GM19023 (cell line): ENCODE data around the gene MAP1LC3B2.

Source experiments
- ATAC-seq: cut with Tn5 transposase; IDR thresholded peaks from one replicate; pipeline ENCODE4 v1.9.1; 2021; ENCODE audit warnings: mild to moderate bottlenecking, moderate library complexity; ENCODE audit not compliant: unreplicated experiment

MAP1LC3B2 gene

GRCh38 chr12:116537101-116537904 lies 21.9 kb upstream of the MAP1LC3B2 start:
- no peak for ATAC-seq

DNA sequence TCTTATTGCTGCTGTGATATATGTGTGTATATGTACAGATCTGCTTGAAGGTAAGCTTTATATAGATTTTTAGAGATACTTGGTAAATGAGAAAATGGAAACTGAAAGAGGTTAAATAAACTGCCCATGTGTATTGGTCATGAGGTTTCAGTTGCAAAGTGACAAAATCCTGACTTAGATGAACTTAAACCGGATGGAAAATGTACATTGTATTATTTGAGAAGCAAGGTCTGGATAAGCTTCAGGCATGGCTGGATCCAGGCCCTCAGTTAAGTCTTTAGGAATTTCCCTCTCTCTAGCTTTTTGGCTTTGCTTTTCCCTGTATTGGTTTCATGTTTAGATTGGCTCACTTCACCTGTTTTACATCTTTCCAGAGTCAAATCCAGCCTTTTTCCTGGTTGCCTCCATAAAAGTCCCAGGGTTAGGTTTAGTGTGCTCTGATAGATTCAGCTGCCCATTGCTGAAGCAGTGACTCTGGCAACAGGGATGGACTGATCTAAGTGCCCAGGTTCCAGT lies 21.0 kb upstream of the MAP1LC3B2 start:
- ATAC-seq = no peak

- ATAC-seq = no peak
Measured at GRCh38 chr12:116538682-116539305, 20.4 kb upstream of the MAP1LC3B2 start.

DNA sequence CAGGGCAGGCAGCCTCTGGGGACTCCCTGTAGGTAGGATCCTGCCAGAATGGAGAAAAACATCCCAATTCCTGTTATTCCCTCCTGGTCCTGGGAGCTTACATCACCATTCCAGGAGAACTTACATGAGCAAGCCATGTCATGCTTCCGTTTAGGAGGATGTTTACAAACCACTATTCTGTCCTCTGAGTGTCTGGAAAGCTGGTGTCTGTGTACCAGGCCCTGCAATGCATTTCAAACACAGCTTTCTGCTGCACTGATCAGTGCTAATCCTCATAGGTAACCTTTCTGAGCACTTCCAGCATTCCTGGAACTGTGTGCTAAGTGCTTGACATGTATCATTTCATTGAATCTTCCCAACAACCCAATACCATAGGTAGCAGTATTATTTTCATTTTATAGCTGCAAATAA lies 19.8 kb upstream of the MAP1LC3B2 start:
- no peak for ATAC-seq

- ATAC-seq = no peak
Measured at GRCh38 chr12:116539905-116540482, 19.2 kb upstream of the MAP1LC3B2 start.

DNA sequence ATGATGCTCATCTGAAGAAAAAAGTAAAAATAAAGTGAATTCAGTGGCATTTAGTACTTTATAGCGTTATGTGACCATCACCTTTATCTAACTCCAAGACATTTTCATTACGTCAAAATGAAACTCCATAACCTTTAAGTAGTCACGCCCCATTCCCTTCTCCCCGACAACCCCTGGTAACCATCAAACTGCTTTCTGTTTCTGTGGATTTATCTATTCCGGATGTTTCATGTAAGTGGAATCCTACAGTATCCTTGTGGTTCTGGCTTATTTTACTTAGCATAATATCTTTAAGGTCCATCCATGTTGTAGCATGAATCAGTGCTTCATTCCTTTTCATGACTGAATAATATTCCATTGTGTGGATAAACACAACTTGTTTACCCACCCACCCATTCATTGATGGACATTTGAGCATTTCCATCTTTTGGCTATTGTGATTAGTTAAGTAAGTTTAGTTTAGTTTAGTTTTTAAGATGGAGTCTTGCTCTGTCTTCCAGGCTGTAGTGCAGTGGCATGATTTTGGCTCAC lies 18.5 kb upstream of the MAP1LC3B2 start:
- ATAC-seq = no peak

DNA sequence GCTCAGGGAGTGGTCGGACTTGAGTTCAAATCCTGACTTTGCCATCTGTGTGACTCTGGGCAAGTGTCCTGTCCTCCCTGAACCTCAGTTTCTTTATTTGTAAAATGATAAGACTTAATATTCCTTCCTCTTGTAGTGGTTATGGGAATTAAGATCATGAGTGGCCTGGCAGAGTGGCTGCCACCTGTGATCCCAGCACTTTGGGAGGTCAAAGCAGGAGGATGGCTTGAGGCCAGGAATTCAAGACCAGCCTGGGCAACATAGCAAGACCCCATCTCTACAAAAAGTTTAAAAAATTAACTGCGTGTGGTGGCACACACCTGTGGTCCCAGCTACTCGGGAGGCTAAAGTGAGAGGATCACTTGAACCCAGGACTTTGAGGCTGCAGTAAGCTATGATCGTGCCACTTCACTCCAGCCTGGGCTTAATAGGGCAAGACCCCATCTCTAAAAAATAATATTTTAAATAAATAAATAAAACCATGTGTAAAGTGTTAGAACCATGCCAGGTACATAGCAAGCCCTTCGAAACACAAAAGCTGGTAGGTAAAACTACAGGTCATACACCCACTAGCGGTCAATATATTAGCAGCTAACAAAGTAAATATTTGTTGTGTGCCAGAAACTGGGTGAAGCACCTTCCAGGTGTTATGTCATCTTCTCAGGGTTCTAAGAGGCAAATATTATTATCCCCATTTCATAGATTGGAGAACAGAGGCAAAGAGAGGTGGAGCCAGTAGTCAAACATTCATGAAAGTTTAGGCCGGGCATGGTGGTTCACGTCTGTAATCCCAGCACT lies 17.4 kb upstream of the MAP1LC3B2 start:
- no peak for ATAC-seq

DNA sequence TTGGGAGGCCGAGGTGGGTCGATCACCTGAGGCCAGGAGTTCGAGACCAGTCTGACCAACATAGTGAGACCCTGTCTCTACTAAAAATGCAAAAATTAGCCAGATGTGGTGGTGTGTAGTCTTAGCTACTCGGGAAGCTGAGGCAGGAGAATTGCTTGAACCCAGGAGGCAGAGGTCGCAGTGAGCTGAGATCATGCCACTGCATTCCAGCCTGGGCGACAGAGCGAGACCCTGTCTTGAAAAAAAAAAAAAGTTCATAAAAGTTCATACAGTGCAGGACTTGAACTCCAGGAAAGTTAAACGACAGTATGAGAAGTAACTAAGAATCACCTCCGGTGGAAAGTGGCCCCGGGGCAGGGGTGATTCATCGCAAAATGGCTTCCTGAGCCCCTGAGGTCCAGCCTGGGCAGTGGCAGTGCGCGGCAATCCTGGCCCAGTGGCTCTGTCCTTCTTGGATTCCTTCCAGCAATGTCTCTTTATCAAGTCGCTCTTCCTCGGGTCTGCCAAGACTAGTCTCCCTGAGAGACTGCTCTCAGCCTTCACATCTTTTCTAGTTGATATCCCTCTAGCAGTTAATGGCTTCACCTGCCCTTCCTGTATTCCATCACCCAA lies 16.7 kb upstream of the MAP1LC3B2 start:
- ATAC-seq = no peak

DNA sequence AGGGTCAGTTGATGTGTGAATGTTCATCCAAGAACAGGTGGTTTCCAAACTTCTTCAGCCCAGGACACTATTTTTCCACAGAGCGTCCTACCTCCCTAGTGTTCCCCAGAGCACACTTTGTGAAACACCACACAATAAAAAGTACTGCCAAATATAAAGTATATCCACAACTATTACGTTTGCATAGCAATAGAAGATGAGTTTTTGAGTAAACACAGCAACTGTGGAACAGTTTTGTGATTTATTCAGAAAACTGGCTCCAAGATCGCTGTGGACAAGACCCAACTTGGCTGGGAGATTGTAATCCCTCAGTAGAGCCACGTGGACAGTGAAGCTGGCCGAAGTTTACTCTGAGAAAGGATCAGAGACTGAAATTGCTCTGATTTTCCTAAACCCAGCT lies 14.5 kb upstream of the MAP1LC3B2 start:
- ATAC-seq = no peak

DNA sequence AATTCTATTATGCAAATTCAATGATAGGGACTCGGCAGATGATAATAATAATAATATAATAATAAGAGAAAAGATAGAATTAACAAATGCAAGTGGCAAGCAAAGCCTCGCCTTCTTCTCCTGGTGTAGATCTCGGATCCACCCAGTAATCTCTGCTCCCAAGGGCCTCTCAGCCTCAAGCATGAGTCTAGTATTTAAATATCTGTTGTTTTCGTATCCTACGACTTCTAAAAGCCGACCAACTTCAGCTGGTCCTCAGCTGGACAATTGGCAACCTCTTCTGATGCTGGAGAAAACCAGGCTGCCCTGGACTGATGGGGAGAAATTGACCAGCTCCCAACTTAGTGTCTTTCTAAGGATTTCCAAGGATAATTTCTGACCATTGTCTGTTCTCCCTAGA lies 14.0 kb upstream of the MAP1LC3B2 start:
- ATAC-seq = no peak

- ATAC-seq = no peak
Measured at GRCh38 chr12:116545936-116546335, 13.2 kb upstream of the MAP1LC3B2 start.

- ATAC-seq = no peak
Measured at GRCh38 chr12:116547955-116548501, 11.2 kb upstream of the MAP1LC3B2 start.

- ATAC-seq = no peak
Measured at GRCh38 chr12:116549993-116550392, 9.2 kb upstream of the MAP1LC3B2 start.

DNA sequence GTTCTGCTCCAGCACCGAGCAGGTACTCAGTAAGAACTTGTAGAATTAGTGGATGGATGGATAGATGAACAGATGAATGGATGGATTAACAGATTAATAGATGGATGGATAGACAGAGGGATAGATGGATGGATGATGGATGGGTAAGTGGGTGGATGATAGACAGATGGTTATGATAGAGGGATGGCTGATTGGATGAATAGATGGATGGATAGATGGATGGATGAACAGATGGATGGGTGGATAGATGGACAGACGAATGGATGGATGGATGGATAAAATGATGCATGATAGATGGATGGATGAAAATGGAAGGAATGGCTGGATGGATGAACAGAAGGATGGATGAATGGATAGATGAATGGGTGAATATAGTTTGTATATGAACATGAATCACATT lies 8.0 kb upstream of the MAP1LC3B2 start:
- no peak for ATAC-seq

GRCh38 chr12:116551619-116551951 lies 7.6 kb upstream of the MAP1LC3B2 start:
- ATAC-seq = no peak

DNA sequence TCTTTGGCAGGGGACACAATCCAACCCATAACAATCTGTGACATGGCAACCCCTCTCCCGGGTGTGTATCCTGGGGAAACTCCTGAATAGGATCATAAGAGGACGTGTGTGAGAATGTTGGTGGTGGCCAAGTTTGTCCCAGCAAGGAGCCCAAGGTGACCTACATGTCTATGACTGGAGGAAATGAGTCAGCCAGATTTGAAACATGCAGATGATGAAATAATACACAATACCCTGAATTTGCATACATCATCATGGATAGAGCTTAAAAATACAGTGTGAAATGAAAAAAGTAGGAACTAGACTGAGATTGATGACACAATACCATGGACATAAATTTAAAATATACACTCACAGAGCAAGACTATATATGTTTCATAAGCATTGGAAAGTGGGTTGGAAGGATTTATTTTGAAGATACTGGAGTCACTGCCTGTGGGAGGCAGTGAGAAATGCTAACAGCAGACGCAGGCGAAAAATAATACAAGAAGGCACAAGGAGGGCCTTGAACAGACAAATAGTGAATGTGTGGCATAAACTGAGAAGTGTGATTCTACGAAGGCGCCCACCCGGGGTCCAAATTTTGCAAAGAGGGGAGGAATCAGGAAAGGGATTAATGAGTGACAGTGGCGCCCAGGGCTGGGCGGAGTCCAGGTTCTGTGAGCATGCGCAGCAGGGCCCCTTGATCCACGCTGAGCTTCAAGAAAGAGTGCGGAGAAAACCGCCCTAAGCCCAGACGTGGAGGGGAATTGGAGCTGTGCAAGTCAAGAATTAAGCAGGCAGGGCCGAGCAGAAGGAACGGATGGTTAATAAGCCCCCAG lies 7.0 kb upstream of the MAP1LC3B2 start:
- ATAC-seq = no peak

GRCh38 chr12:116552773-116553373 lies 6.3 kb upstream of the MAP1LC3B2 start:
- no peak for ATAC-seq

DNA sequence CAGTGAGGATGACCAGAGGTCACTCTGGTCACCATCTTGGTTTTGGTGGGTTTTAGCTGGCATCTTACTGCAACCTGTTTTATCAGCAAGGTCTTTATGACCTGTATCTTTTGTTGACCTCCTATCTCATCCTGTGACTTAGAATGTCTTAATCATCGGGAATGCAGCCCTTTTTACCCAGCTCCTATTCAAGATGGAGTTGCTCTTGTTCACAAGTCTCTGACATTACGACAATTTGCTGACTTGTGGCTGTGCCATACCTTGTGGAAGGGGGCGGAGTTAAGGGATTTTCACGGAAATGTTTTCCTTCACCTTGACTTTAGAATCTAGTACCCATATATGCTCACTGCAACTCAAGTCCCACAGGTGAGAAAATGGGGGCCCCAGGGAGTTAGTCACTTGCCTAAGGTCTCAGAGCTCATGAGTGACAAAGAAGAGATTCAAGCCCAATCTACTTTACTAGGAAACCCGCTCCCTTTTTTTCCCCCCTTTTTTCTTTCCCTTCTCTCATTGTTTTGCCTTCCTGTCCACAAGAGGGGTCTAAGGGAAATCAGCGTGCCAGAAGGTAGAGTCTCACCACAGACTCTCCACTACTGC lies 2.7 kb upstream of the MAP1LC3B2 start:
- ATAC-seq = no peak
